ENCODE data around the gene LY9. TPM values are rescaled to one million over a fixed set of nuclear protein-coding genes. Genes with fewer than 3 reads are reported as not detected.

Gene LY9
- total RNA-seq, 1 experiment from 2014 or later: not detected

DNA sequence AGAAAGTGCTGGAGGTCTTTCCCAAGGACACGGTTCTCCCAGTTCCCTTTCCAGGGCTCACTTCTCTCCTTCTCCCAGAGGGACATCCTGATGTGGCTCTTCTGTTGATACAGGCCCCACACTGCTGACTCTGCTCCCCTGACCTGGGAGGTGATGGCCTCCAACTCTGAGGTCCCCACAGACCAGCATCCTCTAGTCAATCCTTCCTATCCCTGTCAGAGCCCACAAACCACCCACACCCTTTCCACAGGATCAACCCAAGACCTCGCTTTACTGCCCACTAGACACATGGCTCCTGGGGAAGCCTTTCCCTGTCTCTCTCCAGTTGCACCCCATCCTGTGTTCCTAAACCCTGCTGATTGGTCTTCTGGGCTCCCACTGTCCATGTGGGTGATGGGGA, 45.4 kb upstream of the LY9 start:
- TF ChIP-seq, protein P1, sequence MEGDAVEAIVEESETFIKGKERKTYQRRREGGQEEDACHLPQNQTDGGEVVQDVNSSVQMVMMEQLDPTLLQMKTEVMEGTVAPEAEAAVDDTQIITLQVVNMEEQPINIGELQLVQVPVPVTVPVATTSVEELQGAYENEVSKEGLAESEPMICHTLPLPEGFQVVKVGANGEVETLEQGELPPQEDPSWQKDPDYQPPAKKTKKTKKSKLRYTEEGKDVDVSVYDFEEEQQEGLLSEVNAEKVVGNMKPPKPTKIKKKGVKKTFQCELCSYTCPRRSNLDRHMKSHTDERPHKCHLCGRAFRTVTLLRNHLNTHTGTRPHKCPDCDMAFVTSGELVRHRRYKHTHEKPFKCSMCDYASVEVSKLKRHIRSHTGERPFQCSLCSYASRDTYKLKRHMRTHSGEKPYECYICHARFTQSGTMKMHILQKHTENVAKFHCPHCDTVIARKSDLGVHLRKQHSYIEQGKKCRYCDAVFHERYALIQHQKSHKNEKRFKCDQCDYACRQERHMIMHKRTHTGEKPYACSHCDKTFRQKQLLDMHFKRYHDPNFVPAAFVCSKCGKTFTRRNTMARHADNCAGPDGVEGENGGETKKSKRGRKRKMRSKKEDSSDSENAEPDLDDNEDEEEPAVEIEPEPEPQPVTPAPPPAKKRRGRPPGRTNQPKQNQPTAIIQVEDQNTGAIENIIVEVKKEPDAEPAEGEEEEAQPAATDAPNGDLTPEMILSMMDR (conservative IDR thresholded peaks at IDR 0.05): no peak
- Histone ChIP-seq H2AFZ (ENCODE audit: low read length) (no peak overlapping the region), H3K4ac (ENCODE audit: low read depth, low read length) (no peak overlapping the region), H4K8ac (replicated peaks; ENCODE audit: insufficient read length, low read depth, low read length) (no peak overlapping the region), H3K27me3 (ENCODE audit: insufficient read depth, low read length) (no peaks in the 10 kb centered on the region), H2AK5ac (ENCODE audit: insufficient read length, low read length) (no peak overlapping the region), H3K9me3 (ENCODE audit: control insufficient read depth, low read depth, low read length) (no peaks in the 10 kb centered on the region), H3T11ph (ENCODE audit: low read length) (no peak overlapping the region), H3K14ac (ENCODE audit: insufficient read depth, low read length) (no peak overlapping the region), H2BK5ac (ENCODE audit: insufficient read length, low read length) (no peak overlapping the region), H3K27ac (ENCODE audit: insufficient read length, low read depth, low read length) (no peak overlapping the region), H3K4me2 (ENCODE audit: insufficient read depth, insufficient read length, low read length) (no peak overlapping the region), H4K5ac (ENCODE audit: insufficient read length, low read depth, low read length) (no peak overlapping the region), H3K9ac (ENCODE audit: extremely low read depth, insufficient read length, low read length) (no peak overlapping the region), H2BK120ac (ENCODE audit: low read depth, low read length, poor library complexity, severe bottlenecking) (no peak overlapping the region), H2BK15ac (ENCODE audit: low read depth, low read length) (no peak overlapping the region), H4K20me1 (ENCODE audit: control insufficient read depth, insufficient read depth, insufficient read length) (no peaks in the 10 kb centered on the region), H2BK12ac (ENCODE audit: insufficient read length, low read depth, low read length) (no peak overlapping the region), H3K18ac (ENCODE audit: insufficient read length, low read depth, low read length) (no peak overlapping the region), H3K23me2 (ENCODE audit: insufficient read length, low read depth, low read length, poor library complexity, severe bottlenecking) (no peaks in the 10 kb centered on the region), H3K79me2 (ENCODE audit: insufficient read depth, low read length) (no peaks in the 10 kb centered on the region), H3K79me1 (ENCODE audit: insufficient read depth, low read depth, low read length, poor library complexity, severe bottlenecking) (no peaks in the 10 kb centered on the region), H3K4me1 (ENCODE audit: insufficient read depth, low read length) (peaks cover 3% of the 10 kb centered on the region; the same call in 1 of the 2 replicates), H3K23ac (ENCODE audit: insufficient read length, low read depth, low read length) (no peak overlapping the region), H3K56ac (ENCODE audit: insufficient read length, low read depth, low read length) (no peak overlapping the region), H2BK20ac (ENCODE audit: low read depth, low read length, poor library complexity, severe bottlenecking) (no peak overlapping the region), H4K91ac (ENCODE audit: insufficient read length, low read depth, low read length) (no peak overlapping the region)
- H3K27ac Mint-ChIP-seq: no peak overlapping the region
- WGBS (ENCODE audit: extremely low coverage, insufficient read length, low lambda C conversion rate): no CpG with 5 or more reads among the region's 2 CpGs
- DNase-seq: no peak
- H3K27me3 Mint-ChIP-seq (ENCODE audit: low read depth): no peaks in the 10 kb centered on the region
- H3K9me3 Mint-ChIP-seq: no peaks in the 10 kb centered on the region
- H3K36me3 Mint-ChIP-seq (ENCODE audit: insufficient read depth in 1 of 3, low read depth in 3 of 3): no peaks in the 10 kb centered on the region
- no peak overlapping the region for H3K4me3 Mint-ChIP-seq
- peaks cover 14 to 16% of the 10 kb centered on the region in 2 experiments for H3K4me1 Mint-ChIP-seq
